KOPT-K1 (cell line): ENCODE results near the gene CREM.
A peak's percentile ranks its signal among the peaks of the same experiment; 100 is the strongest.

Experiments
- H3K27ac ChIP-seq: fragments of 200-600 bp; sonication (generic); 2 replicates; pipeline ENCODE4 v1.5.1; 2016; ENCODE audit warnings: antibody characterized with exemption, mild to moderate bottlenecking, low read depth, low read length; ENCODE audit not compliant: poor library complexity, severe bottlenecking
- H3K36me3 ChIP-seq: fragments of 200-600 bp; sonication (generic); 2 replicates; pipeline ENCODE4 v1.5.1; 2017; ENCODE audit warnings: antibody characterized with exemption, mild to moderate bottlenecking, low read length, moderate library complexity; ENCODE audit not compliant: insufficient read depth
- H3K9me3 ChIP-seq: fragments of 200-600 bp; sonication (generic); 2 replicates; pipeline ENCODE4 v1.5.1; 2017; ENCODE audit warnings: antibody characterized with exemption, low read length, mild to moderate bottlenecking; ENCODE audit not compliant: insufficient read depth, poor library complexity, severe bottlenecking

CREM gene

GRCh38 chr10:35195361-35196306 lies 69.0 kb downstream of the CREM start:
- Histone ChIP-seq H3K27ac (peak overlapping the region; percentile 61), H3K9me3 (no peaks in the 10 kb centered on the region), H3K36me3 (no peaks in the 10 kb centered on the region)

GRCh38 chr10:35200487-35200886 lies 73.8 kb downstream of the CREM start:
- Histone ChIP-seq H3K9me3 (no peaks in the 10 kb centered on the region), H3K36me3 (no peaks in the 10 kb centered on the region), H3K27ac (no peak overlapping the region)

DNA sequence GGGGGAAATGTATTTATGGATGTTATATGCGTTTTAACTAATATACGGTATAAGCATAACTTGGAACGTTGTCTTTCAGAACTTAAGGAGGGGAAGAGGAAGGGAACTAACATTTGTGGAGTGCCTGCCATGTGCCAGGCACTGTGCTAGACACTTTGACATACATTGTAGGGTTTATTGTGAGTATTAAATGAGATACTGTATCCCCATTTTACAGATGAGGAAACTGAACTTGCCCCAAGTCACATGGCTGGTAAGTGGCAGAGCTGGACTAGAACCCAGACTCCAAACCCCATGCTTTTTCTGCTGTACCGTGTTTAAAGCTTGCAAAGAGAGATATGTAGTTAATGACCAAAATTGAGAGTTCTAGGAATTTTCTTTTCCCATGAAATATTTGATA lies 74.6 kb downstream of the CREM start:
- no peak overlapping the region for H3K27ac ChIP-seq

DNA sequence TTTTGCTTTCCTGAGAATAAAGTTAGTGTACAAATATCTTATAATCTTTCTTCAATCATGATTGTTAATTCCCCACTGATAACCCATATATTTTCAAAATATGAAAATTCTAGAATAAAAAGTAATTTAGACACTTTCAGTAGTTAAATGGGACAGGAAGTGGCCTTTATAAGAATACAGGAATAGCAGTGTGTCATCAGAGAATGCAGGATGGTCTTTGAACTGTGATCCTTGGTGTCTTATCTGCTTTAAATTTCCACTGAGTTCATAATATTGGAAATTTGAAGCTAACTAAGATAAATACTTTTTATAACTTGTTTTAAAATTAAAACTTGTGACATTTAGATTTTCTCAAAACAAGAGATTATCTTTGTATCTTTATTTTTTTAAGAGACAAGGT lies 75.4 kb downstream of the CREM start:
- H3K36me3 ChIP-seq: no peaks in the 10 kb centered on the region
- no peaks in the 10 kb centered on the region for H3K9me3 ChIP-seq
- H3K27ac ChIP-seq: no peak overlapping the region

More for the DNA sequence above, 74.6 kb downstream of the CREM start:
- Histone ChIP-seq H3K36me3 (no peaks in the 10 kb centered on the region), H3K9me3 (no peaks in the 10 kb centered on the region)

- H3K27ac ChIP-seq: no peak overlapping the region
- no peaks in the 10 kb centered on the region for H3K9me3 ChIP-seq
- H3K36me3 ChIP-seq: no peaks in the 10 kb centered on the region
These were observed 77.1 kb downstream of the CREM start for GRCh38 chr10:35203745-35204144.

DNA sequence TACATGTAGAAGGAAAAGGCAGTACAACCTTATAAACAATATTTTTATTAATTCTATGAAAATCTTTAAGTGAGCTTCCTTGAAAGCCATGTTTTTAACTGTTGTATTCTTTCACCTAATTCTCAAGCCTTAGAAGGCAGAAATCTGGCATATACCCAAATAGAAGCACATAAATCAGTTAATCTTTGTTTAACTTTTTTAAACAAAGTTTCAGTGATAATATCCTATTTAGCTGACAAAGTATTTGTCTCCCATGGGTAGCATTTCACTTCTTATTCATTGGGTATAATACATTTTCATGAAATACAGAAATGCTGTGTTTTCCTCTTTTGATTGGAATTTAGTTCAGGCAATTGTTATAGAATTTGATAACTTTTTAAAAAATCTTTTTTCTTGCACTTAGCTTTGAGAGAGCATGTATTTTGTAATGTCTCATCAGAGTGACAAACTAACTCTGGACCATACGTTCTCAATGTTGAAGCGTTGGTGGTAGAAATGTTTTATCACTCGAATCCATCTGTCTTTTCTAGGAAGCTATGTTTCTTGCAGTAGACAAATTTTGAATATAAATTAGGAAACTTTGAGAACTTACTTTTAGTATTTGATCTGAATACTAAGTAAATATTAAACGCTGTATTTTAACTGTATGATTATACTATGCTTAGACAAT lies 78.1 kb downstream of the CREM start:
- no peaks in the 10 kb centered on the region for H3K36me3 ChIP-seq
- no peaks in the 10 kb centered on the region for H3K9me3 ChIP-seq
- H3K27ac ChIP-seq: peak overlapping the region; percentile 54

GRCh38 chr10:35206274-35206673 lies 79.6 kb downstream of the CREM start:
- Histone ChIP-seq H3K36me3 (no peaks in the 10 kb centered on the region), H3K27ac (no peak overlapping the region), H3K9me3 (no peaks in the 10 kb centered on the region)

GRCh38 chr10:35208536-35208935 lies 81.9 kb downstream of the CREM start:
- H3K36me3 ChIP-seq: no peaks in the 10 kb centered on the region
- peak overlapping the region; percentile 62 for H3K27ac ChIP-seq
- H3K9me3 ChIP-seq: no peaks in the 10 kb centered on the region

DNA sequence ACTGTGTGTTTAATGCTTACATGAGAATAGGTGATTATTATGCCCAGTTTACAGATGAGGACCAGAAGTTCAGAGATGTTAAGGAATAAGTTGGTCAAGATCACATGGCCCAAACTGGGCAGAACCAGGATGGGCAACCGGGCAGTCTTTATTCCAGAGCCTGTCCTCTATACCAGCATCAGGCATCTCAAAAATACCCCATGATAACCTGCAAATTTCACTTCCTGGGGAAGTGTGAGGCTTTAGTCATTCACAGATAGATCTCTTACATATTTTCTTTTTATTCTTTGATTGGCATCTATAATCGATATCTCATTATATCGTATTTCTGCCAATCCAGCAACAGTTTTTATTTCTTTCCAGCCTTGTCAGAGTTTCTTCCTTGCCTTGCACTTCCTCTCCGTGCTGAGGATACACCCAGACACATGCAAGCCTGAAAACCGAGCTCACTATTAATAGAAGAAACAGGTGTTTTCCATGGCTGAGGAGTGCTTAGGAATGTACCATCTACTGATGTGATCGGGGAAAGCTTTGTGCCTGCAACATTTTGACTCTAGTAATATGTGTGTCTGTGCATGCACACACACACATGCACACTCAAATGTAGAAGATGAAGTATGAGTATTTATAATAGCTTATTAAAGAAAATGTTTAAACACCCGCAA lies 82.4 kb downstream of the CREM start:
- peak overlapping the region; percentile 62 for H3K27ac ChIP-seq
- no peaks in the 10 kb centered on the region for H3K36me3 ChIP-seq
- no peaks in the 10 kb centered on the region for H3K9me3 ChIP-seq

GRCh38 chr10:35210961-35211360 lies 84.3 kb downstream of the CREM start:
- Histone ChIP-seq H3K9me3 (no peaks in the 10 kb centered on the region), H3K36me3 (no peaks in the 10 kb centered on the region), H3K27ac (no peak overlapping the region)

- Histone ChIP-seq H3K36me3 (no peaks in the 10 kb centered on the region), H3K27ac (no peak overlapping the region), H3K9me3 (no peaks in the 10 kb centered on the region)
These were observed 84.7 kb downstream of the CREM start for GRCh38 chr10:35211390-35211789.

DNA sequence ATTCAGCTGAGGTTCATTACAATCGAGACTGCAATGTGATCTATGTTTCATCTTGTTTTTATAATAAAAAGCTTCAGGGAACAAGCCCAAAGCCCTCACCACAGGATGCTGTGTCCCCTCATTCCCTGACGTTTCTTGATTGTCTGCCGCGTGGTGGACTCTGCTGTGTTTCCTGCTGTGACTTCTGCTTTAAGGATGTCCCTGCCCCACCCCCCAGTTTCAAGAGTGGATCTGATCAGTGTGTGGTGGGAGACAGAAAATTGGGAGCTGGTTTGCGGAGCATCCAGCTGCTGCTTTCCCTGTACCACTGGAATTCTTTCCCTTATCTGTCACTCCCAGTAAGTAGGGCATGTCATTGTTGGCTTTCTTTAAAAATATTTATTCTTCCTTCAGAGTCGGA lies 86.2 kb downstream of the CREM start:
- no peak overlapping the region for H3K27ac ChIP-seq
- H3K9me3 ChIP-seq: no peaks in the 10 kb centered on the region
- H3K36me3 ChIP-seq: no peaks in the 10 kb centered on the region

DNA sequence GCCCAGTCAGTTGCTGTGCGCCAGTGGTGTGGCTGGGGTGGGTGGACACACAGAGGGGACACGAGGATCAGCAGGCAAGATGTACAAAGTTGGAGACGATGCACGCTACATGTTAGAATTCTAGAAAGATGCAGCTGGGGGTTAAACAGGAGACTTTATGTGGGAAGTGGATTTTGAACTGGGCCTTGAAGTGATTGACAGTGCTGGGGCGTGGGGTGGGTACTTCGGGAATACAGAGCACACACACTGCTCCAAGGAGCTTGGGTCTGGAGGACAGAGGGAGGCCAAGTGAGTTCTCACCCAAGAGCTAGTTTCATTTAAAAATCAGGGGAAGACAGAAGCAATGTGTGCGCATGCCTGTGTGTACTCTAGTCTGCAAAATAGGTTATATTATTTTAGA lies 87.1 kb downstream of the CREM start:
- H3K9me3 ChIP-seq: no peaks in the 10 kb centered on the region
- H3K36me3 ChIP-seq: no peaks in the 10 kb centered on the region
- no peak overlapping the region for H3K27ac ChIP-seq

DNA sequence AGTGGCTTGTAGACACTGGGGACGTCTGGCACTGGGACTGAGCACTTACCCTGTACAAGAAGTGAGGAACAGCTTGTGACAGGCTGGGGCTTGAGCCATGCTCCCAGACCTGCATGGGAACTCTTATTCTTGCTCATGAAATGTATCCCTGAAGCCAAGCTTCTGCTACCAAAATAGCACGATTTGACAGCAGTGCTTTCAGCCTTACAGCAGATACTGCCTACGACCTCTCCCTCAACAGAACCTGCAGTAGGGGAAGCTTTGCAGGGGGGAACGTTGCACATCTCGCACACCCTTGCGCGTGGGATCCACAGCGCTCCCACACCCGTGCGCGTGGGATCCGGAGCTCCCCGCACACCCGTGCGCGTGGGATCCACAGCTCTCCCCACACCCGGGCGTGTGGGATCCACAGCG lies 88.0 kb downstream of the CREM start:
- no peaks in the 10 kb centered on the region for H3K36me3 ChIP-seq
- H3K9me3 ChIP-seq: no peaks in the 10 kb centered on the region

DNA sequence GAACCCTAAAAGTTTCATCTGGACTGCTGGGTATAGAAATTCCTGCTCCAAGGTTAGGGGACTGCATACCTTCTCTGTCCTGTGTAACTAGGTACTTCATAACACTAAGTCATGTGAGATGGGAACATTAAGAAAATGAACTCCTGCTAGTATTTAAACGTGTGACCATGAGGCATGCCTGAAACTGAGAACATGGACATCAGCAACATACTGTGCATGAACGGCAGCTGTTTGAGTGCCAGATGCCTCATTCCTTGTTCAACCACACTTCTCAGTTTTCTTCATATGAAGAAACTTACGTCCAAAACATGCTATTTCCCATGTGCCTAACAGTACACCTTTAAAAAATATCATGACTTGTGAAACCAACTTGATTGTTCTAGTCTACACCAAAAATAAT lies 88.5 kb downstream of the CREM start:
- Histone ChIP-seq H3K9me3 (no peaks in the 10 kb centered on the region), H3K27ac (no peak overlapping the region), H3K36me3 (no peaks in the 10 kb centered on the region)

More for the DNA sequence above, 88.0 kb downstream of the CREM start:
- no peak overlapping the region for H3K27ac ChIP-seq
